Globus pallidus (tissue), 1 donor: ENCODE data around the gene TBL2.
A peak's percentile ranks its signal among the peaks of the same experiment; 100 is the strongest.
"Not testable (repeated sequence)": the region's sequence is repeated elsewhere in the genome, so short reads cannot be mapped to it uniquely, and the experiment has no call there.

ENCODE experiments used
- DNase-seq: peaks from one replicate; pipeline ENCODE4 v3.0.0-alpha.2; 2015; ENCODE audit warnings: low spot score

TBL2 gene

DNA sequence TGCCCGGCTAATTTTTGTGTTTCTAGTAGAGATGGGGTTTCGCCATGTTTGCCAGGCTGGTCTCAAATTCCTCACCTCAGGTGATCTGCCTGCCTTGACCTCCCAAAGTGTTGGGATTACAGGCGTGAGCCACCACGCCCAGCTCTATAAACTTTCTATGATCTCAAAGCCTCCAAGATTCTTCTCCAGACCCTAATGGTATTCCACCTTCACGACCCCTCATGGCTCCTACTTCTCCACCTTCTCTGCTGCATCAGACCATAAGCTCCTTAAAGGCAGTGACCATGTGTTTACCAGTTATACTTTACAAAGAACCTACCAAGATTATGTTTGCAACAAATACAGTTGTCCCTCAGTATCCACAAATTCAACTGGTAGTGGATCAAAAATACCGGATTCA lies 46.2 kb downstream of the TBL2 start:
- no peak for DNase-seq

DNA sequence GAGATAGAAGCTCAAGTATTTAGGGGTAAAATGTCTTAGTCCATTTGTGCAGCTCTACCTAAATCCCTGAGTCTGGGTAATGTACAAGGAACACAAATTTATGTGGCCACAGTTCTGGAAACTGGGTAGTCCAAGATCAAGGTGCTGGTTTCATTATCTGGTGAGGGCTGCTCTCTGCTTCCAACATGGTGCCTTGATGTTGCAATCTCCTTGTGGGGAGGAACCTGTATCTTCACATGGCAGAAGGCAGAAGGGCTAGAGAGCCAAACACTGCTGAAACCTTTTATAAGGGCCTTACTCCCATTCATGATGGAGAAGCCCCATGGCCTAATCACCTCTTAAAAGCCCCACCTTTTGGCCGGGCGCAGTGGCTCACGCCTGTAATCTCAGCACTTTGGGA lies 47.6 kb downstream of the TBL2 start:
- no peak for DNase-seq

DNA sequence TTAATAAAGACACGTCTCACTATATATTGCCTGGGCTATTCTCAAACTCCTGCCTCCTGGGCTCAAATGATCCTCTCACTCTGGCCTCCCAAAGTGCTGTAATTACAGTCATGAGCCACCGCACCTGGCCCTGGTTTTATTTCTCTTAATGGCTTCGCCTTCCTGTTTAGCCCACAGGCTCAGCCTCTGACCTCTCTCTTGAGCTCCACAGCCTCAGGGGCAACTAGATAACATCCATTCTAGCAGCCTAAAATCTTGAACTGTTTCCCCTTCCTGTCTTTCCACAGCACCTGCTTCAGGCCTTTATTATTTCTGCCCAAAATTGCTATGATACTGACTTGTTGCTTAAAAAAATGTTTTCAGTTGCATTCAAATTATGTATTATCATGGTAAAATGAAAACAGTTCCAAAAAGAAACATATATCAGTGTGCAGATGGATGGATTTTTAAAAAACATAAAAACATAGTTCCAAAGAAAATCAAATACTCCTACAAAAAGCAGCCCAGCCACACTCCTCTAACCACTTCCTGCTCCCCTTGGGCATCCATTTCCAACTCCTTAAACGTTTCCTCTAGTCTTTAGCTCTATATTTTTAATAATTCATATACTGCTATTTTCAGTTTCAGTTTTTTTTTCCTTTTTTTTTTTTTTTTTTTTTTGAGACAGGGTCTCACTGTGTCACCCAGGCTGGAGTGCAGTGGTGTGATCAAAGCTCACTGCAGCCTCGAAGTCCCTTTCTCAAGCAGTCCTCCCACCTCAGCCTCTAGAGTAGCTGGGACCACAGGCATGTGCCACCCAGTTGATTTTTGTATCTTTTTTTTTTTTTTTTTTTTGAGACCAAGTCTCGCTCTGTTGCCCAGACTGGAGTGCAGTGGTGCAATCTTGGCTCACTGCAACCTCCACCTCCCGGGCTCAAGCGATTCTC lies 51.2 kb downstream of the TBL2 start:
- no peak for DNase-seq

DNA sequence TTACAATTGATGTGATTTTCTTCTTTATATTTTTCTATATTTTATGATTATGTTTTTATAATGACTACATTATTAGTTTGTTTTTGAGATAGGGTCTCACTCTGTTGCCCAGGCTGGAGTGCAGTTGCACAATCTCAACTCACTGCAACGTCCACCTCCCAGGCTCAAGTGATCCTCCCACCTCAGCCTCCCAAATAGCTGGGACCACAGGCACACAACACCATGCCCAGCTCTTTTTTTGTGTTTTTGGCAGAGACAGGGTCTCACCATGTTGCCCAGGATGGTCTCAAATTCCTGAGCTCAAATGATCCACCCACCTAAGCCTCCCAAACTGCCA lies 52.3 kb downstream of the TBL2 start:
- DNase-seq = not testable (repeated sequence)

DNA sequence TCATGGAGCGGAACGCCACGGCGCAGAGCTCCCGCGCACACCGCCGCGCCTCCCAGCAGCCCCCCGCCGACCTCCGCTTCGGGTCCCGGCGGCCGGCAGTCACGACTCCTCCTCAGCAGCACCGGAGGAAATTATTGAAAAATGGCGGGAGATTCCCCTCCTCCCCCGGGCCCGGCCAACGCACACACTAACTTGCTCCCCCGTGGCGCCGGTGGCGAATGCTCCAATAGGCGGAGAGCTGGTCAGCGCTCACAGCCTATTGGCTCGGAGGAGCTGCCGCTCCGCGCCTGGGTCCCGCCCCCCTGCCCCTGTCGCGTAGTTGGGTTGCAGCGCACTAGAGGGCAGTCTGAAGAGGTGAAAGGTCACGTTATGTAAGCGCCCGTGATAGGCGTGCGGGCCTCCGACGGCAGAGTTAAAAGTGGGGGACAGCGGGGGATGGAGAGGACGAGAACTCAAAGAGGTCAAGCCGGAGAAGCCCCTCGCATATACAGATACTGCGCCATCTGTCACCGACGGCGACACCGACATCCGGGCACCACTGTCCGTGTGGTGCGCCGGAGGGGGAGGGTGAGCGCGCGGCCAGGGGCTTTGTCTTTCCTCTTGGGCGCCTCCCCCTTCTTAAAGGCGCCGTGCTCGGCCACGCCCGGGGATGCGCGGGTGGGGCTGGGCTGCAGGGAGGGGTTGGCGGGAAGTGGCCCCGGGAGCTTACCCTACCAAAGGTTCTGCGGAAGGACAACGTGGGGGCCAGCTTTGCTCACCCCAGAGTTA lies 56.1 kb downstream of the TBL2 start, which contains the start of gene BAZ1B:
TSS of gene BAZ1B (minus strand) at position 189 of the 768 bp plus-strand sequence. CDS start 360 bp downstream, outside the sequence.
- peak; percentile 98 for DNase-seq

DNA sequence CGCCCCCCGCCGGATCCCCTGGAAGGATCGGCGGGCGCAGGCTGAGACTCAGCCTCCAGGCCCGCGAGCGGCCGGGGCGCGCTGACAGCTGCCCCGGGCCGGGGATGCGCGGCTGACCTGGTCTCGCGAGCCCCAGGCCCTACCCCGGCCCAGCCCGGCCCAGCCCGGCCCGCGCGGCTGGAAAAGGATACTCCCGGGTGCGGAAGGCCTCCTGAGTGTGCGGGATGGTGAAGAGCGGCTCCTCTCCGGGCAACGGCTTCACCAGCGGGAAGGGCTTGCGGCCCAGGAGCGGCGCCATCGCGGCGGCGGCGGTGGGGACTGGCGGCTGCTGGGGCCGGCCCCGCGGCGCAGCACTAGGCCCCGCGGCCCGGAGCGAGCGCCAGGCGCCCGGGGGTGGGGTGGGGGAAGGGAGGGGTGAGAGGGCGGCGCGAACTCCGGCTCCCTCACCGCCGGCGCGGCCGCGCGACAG lies 56.7 kb downstream of the TBL2 start:
- DNase-seq = no peak

DNA sequence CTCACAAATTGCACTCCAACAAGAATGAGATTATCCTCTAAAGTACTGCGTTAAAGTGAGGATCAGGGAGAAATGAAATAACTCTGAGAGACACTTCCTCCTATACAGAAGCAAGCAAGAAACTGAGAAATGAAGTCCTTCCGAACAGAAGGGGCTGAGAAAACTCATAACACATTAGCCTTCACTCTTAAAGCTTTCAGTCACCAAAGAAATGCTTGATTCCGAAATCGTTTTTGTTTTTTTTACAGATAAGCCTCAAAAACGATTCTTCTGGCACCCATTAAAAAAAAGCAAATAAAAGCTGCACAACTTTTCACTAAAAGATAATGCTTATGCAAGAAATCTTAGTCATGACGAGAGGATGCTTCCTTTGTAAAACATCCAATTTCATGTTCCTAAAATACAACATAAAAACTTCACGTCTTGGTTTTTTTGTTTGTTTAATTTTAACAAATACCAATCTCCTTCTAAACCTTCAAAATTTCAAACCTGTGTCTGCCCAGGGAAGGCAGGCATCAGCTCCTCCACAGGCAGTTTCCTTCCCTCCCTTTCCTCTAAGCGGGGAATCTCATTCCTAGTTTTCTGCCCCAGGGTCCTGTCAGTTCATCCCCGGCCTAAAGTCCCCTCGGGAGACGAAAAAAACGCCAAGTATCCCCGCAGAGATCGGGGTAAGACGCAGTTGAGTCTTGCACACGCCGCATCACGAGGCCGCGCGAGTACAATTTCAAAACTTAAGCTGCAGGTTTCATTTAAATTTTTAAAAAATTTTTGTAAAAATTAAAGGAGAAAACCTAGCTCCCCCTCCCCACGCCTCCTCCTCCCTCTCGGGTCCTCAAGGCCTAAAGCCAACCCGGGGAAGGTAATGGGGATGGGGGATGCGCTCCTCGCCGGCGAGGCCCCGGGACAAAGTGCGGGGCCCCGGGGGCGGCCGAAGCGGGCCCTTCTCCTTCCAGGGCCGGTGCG lies 57.4 kb downstream of the TBL2 start:
- DNase-seq = peak; percentile 16

DNA sequence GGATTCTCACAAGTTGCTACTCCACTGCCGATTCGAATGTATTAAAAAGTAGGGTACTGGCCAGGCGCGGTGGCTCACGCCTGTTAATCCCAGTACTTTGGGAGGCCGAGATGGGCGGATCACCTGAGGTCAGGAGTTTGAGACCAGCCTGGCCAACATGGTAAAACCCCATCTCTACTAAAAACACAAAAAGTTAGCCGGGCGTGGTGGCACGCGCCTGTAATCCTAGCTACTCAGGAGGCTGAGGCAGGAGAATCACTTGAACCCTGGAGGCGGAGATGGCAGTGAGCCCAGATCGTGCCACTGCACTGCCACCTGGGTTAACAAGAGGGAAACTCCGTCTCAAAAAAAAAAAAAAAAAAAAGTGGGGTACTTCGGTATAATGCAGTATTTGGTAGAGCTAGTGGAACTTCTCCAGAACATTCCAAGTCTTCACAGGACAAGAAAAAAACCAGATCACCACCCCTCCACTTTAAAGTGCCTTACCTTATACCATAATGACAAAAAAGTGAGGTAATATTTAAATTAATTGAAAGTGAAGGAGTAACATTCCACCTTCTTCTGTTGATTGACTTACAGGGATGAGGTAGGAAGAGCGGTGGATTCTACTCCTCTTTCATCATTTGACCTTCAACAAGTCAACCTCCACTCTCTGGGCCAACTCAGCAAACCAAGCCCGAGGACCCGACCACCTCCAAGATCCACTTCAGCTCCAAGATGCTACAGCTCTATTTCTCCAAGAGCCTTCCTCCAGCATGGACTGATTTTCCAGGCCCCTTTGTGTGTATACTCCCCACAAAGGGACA lies 58.3 kb downstream of the TBL2 start:
- DNase-seq = no peak

DNA sequence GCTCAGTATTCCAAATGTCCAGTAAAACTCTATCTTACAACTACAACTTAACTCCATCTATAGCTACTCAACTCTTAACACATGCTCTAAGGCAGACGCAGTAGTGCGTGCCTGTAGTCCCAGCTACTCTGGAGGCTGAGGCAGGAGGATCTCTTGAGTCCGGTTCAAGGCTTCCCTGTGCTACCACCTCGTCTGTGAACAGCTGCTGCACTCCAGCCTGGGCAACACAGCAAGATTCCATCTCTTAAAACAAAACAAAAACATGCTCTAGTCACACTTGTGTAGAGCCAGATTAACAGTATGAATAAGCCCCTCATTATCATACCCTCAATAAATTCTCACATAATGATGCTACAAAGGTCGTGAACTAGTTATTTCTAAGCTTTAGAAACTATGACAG lies 59.9 kb downstream of the TBL2 start:
- DNase-seq = no peak
